CD14-positive monocyte (primary cell): ENCODE data around the gene TRABD2A. TPM values are rescaled to one million over a fixed set of nuclear protein-coding genes. Genes with fewer than 3 reads are reported as not detected.

Experiments used
- DNase-seq, 3 donors: peaks; one replicate each; pipeline ENCODE4 v3.0.0-alpha.2; 2011 to 2022
- H2AFZ ChIP-seq: 2 replicates; pipeline ENCODE4 v1.6.0; 2012; ENCODE audit warnings: mild to moderate bottlenecking, low read depth, low read length, inconsistent platforms; ENCODE audit not compliant: insufficient read depth, poor library complexity, severe bottlenecking
- H3K27ac ChIP-seq, 2 donors: 1 replicate in 1 of 2; 2 replicates in 1 of 2; pipeline ENCODE4 v1.5.1; 2012 to 2013; ENCODE audit warnings: low read length in 2 of 2, control low read depth in 1 of 2, inconsistent platforms in 1 of 2, low read depth in 1 of 2, mild to moderate bottlenecking in 1 of 2
- H3K27me3 ChIP-seq, 2 donors: one replicate each; pipeline versions ENCODE4 v1.6.0 to v1.6.1; 2011 to 2013; ENCODE audit warnings: low read length in 2 of 2; ENCODE audit not compliant: control insufficient read depth in 2 of 2, insufficient read depth in 2 of 2
- H3K36me3 ChIP-seq, 2 donors: replicated peaks in 1 of 2; 1 replicate in 1 of 2; 2 replicates in 1 of 2; pipeline versions ENCODE4 v1.5.1 to v1.6.1; 2012 to 2013; ENCODE audit warnings: low read length in 2 of 2, control low read depth in 1 of 2, inconsistent platforms in 1 of 2, mild to moderate bottlenecking in 1 of 2; ENCODE audit not compliant: insufficient read depth in 2 of 2, control insufficient read depth in 1 of 2
- H3K4me1 ChIP-seq, 2 donors: 1 replicate in 1 of 2; 2 replicates in 1 of 2; pipeline versions ENCODE4 v1.5.1 to v1.6.1; 2012 to 2013; ENCODE audit warnings: low read length in 2 of 2, control low read depth in 1 of 2, inconsistent platforms in 1 of 2, mild to moderate bottlenecking in 1 of 2, moderate library complexity in 1 of 2; ENCODE audit not compliant: insufficient read depth in 2 of 2, control insufficient read depth in 1 of 2
- H3K4me2 ChIP-seq: replicated peaks from 2 replicates; pipeline ENCODE3; 2012; ENCODE audit warnings: low read length, moderate library complexity, mild to moderate bottlenecking; ENCODE audit not compliant: poor library complexity, severe bottlenecking; ENCODE audit errors: extremely low read depth
- H3K4me3 ChIP-seq, 3 experiments: fragments of 200-600 bp in 1 of 3; sonication (generic) in 1 of 3; replicated peaks in 1 of 3; 1 replicate in 2 of 3; 2 replicates in 1 of 3; pipeline ENCODE4 v1.5.1; 2011 to 2013; ENCODE audit warnings: low read length in 3 of 3, mild to moderate bottlenecking in 3 of 3, control low read depth in 2 of 3, low read depth in 2 of 3, inconsistent platforms in 1 of 3, moderate library complexity in 1 of 3
- H3K79me2 ChIP-seq: 2 replicates; pipeline ENCODE4 v1.6.0; 2012; ENCODE audit warnings: mild to moderate bottlenecking, control low read depth, inconsistent platforms, low read length, moderate library complexity; ENCODE audit not compliant: insufficient read depth
- H3K9ac ChIP-seq: 2 replicates; pipeline ENCODE4 v1.6.0; 2017; ENCODE audit warnings: low read length, mild to moderate bottlenecking; ENCODE audit not compliant: insufficient read depth, poor library complexity, severe bottlenecking
- H3K9me3 ChIP-seq, 2 donors: replicated peaks in 1 of 2; 1 replicate in 1 of 2; 2 replicates in 1 of 2; pipeline versions ENCODE4 v1.5.1 to v1.6.1; 2012 to 2013; ENCODE audit warnings: low read length in 2 of 2, control low read depth in 1 of 2; ENCODE audit not compliant: control insufficient read depth in 1 of 2, insufficient read depth in 1 of 2
- H4K20me1 ChIP-seq: 2 replicates; pipeline ENCODE4 v1.6.0; 2012; ENCODE audit warnings: mild to moderate bottlenecking, low read length, control low read depth, moderate library complexity; ENCODE audit not compliant: insufficient read depth
- H3K27ac Mint-ChIP-seq, 7 donors: one replicate each; pipeline ENCODE4 v1.8.0; 2020; ENCODE audit warnings: mild to moderate bottlenecking in 7 of 7, mixed read lengths in 7 of 7, moderate library complexity in 6 of 7, inconsistent platforms in 2 of 7
- H3K27me3 Mint-ChIP-seq, 3 donors: one replicate each; pipeline ENCODE4 v1.8.0; 2021 to 2022; ENCODE audit warnings: low read depth in 3 of 3, mild to moderate bottlenecking in 3 of 3, mixed read lengths in 3 of 3, moderate library complexity in 3 of 3, inconsistent platforms in 1 of 3
- H3K36me3 Mint-ChIP-seq, 2 donors: one replicate each; pipeline ENCODE4 v1.8.0; 2020; ENCODE audit warnings: mixed read lengths in 2 of 2, inconsistent platforms in 1 of 2, mild to moderate bottlenecking in 1 of 2
- H3K4me1 Mint-ChIP-seq: one replicate; pipeline ENCODE4 v1.8.0; 2020; ENCODE audit warnings: mild to moderate bottlenecking, mixed read lengths
- H3K4me3 Mint-ChIP-seq, 2 donors: one replicate each; pipeline ENCODE4 v1.8.0; 2020; ENCODE audit warnings: mild to moderate bottlenecking in 2 of 2, mixed read lengths in 2 of 2, moderate library complexity in 1 of 2
- H3K9me3 Mint-ChIP-seq, 7 donors: one replicate each; pipeline ENCODE4 v1.8.0; 2020 to 2022; ENCODE audit warnings: mixed read lengths in 7 of 7, mild to moderate bottlenecking in 6 of 7, moderate library complexity in 6 of 7, inconsistent platforms in 2 of 7
- WGBS: methylation state at CpG from one replicate; pipeline ENCODE4 v1.1.5; 2013; ENCODE audit warnings: missing lambda C conversion rate; ENCODE audit not compliant: insufficient coverage; 5-methylcytosine and 5-hydroxymethylcytosine counted together
- intact Hi-C, 2 donors: fragments of 100-400 bp; cut with micrococcal nuclease; formaldehyde crosslinking; loops; one replicate each; pipeline versions ENCODE4 v1.15.0 to v1.15.1; 2023
- polyA plus RNA-seq, 3 donors: library from polyadenylated mRNA; depleted of rRNA in 1 of 3; unstranded in 2 of 3; stranded (reverse) in 1 of 3; fragments of 300-500 nt in 2 of 3; fragments of >200 nt in 1 of 3; fragmentation: Illumina TruSeq in 2 of 3; gene quantifications; 1 replicate in 2 of 3; 2 replicates in 1 of 3; pipeline ENCODE4 v1.2.3, GENCODE V29; 2012 to 2021
- TF ChIP-seq, protein P1 (sequence below): fragments of 200-600 bp; IDR thresholded peaks from one replicate; pipeline ENCODE4 v1.8.0; 2022; ENCODE audit warnings: antibody characterized with exemption, mild to moderate bottlenecking

The TRABD2A gene
- polyA plus RNA-seq, 3 donors, result 0.53 to 0.95 (median 0.79) TPM

DNA sequence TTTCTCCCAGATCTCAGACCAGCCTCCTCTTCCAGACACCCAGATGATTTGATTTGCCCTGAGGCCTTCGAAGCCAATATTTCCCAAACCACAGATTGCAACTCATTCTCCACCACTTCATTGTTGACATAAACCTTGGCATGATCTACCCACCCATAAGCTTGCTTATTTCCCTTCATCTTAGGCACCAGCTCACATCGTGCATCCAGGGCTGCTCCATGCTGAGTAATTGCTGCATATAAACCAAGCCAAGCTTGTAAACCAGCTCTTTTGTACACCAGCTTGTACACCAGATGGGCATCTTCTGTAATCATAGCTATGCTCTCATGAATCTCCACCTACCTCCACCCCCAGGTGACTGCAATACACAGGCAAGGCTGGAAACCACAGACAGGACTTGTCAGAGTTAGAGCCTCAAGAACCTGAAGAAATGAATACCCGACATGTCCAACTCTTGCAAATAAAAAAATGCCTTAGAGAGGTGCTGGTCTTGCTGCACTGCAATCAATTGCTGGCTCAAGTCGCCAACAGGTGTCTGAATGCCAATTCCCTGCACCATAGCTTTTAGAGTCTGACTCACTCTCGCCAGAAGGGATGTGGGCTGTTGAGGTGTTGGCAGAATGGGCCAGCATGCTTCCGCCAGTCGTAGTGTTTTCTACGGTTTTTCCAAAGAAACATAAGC is 31.5 kb downstream of the TRABD2A start:
- H3K27ac ChIP-seq, result no peak overlapping the region
- peaks cover 30% of the 10 kb centered on the region for H3K4me1 Mint-ChIP-seq
- no peaks in the 10 kb centered on the region for H3K79me2 ChIP-seq
- no peaks in the 10 kb centered on the region for H3K36me3 ChIP-seq
- no peak overlapping the region for H3K4me3 Mint-ChIP-seq
- 72% methylated on average over 3 of the region's 8 CpGs for WGBS
- peaks cover 19 to 21% of the 10 kb centered on the region in 2 donors for H3K9me3 ChIP-seq
- peaks cover 26 to 28% of the 10 kb centered on the region in 2 donors for H3K4me1 ChIP-seq
- H3K36me3 Mint-ChIP-seq, result peaks cover 4 to 7% of the 10 kb centered on the region in 2 donors
- H3K4me2 ChIP-seq, result no peak overlapping the region
- no peak overlapping the region for H3K9ac ChIP-seq
- H3K27me3 Mint-ChIP-seq, result peaks cover 0 to 6% (median 3%) of the 10 kb centered on the region in 3 donors
- no peak overlapping the region for H3K27ac Mint-ChIP-seq
- intact Hi-C loops, result no loop called here
- H4K20me1 ChIP-seq, result no peaks in the 10 kb centered on the region
- peaks cover 16 to 26% (median 21%) of the 10 kb centered on the region in 7 donors for H3K9me3 Mint-ChIP-seq
- H2AFZ ChIP-seq, result no peak overlapping the region
- no peak for DNase-seq
- TF ChIP-seq, protein P1, sequence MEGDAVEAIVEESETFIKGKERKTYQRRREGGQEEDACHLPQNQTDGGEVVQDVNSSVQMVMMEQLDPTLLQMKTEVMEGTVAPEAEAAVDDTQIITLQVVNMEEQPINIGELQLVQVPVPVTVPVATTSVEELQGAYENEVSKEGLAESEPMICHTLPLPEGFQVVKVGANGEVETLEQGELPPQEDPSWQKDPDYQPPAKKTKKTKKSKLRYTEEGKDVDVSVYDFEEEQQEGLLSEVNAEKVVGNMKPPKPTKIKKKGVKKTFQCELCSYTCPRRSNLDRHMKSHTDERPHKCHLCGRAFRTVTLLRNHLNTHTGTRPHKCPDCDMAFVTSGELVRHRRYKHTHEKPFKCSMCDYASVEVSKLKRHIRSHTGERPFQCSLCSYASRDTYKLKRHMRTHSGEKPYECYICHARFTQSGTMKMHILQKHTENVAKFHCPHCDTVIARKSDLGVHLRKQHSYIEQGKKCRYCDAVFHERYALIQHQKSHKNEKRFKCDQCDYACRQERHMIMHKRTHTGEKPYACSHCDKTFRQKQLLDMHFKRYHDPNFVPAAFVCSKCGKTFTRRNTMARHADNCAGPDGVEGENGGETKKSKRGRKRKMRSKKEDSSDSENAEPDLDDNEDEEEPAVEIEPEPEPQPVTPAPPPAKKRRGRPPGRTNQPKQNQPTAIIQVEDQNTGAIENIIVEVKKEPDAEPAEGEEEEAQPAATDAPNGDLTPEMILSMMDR, result no peak
- H3K27me3 ChIP-seq, result no peaks in the 10 kb centered on the region
- H3K4me3 ChIP-seq, result no peak overlapping the region

DNA sequence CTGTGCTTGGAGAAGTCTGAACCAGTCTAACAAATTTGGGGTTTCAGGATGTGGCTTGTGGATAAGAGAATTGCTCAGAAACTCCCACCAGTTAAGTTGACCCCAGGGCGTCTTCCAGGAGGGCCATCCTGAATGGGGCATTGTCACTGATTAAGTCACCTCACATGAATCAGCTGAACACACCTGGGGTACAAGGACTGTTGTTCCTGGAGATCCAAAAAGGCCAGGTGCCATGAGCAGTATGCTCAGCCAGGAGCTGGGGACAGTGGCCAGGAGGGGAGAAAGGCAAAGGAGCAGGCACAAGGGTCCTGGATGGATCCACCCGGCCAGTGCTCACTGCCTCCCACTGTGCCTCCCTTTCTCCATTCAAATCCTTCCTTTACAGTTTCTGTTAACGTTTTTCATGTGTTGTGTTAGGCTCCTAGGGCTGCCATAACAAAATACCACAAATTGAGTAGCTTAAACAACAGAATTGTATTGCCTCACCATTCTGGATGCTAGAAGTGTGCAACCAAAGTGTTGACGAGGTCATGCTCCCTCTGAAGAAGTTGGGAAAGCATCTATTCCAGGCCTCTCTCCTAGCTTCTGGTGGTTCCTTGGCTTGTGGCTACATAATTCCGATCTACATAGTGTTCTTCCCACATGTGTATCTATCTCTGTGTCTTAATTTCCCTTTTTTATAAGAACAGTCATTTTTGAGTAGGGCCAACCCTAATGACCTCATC is 33.4 kb downstream of the TRABD2A start:
- WGBS, result 84% methylated on average over 3 of the region's 5 CpGs
- Histone ChIP-seq H2AFZ (no peak overlapping the region), H3K4me1 (peaks cover 26 to 28% of the 10 kb centered on the region in 2 donors), H3K27me3 (no peaks in the 10 kb centered on the region), H3K4me3 (no peak overlapping the region), H3K9me3 (peaks cover 6 to 7% of the 10 kb centered on the region in 2 donors), H4K20me1 (no peaks in the 10 kb centered on the region), H3K36me3 (no peaks in the 10 kb centered on the region), H3K27ac (no peak overlapping the region), H3K9ac (no peak overlapping the region), H3K4me2 (no peak overlapping the region), H3K79me2 (no peaks in the 10 kb centered on the region)
- H3K4me3 Mint-ChIP-seq, result no peak overlapping the region
- DNase-seq, result no peak
- peaks cover 0 to 6% (median 2%) of the 10 kb centered on the region in 3 donors for H3K27me3 Mint-ChIP-seq
- TF ChIP-seq, protein P1, result no peak
- no peak overlapping the region for H3K27ac Mint-ChIP-seq
- H3K36me3 Mint-ChIP-seq, result peaks cover 0 to 2% of the 10 kb centered on the region in 2 donors
- peaks cover 7 to 10% (median 9%) of the 10 kb centered on the region in 7 donors for H3K9me3 Mint-ChIP-seq
- intact Hi-C loops, result no loop called here
- H3K4me1 Mint-ChIP-seq, result peaks cover 35% of the 10 kb centered on the region
